HT-29 (cell line): ENCODE measurements around the gene ANXA9. TPM values are rescaled to one million over a fixed set of nuclear protein-coding genes. Genes with fewer than 3 reads are reported as not detected.

Experiments
- small RNA-seq: library from RNA; depleted of rRNA; stranded (forward); fragments of <200 nt; gene quantifications from one replicate; pipeline ENCODE3, GENCODE V24; 2014
- total RNA-seq: library from RNA; depleted of rRNA; stranded (reverse); fragments of >200 nt; shearing (Covaris generic); gene quantifications from 2 replicates; pipeline ENCODE4 v1.2.3, GENCODE V29; 2014; rRNA removed

Gene ANXA9
- total RNA-seq, 1 experiment from 2014 or later = 50.4 TPM

Small RNA genes within 50 kb of the gene (small RNA-seq; reads per million reads assigned to genes)
- not detected for gene RNU6-884P

Other genes starting within 250 kb of the ANXA9 start
- 5.8 and 10.0 TPM in 2 replicates for gene CTSS, start 216.5 kb upstream of the ANXA9 start, total RNA-seq
- gene CTSK, start 174.0 kb upstream of the ANXA9 start, total RNA-seq = 0.61 and 1.5 TPM in 2 replicates
- gene ARNT, start 105.7 kb upstream of the ANXA9 start, total RNA-seq = 11.7 and 11.9 TPM in 2 replicates
- not detected in 2 replicates for gene CTXND2, start 95.2 kb upstream of the ANXA9 start, total RNA-seq
- gene SETDB1, start 55.9 kb upstream of the ANXA9 start, total RNA-seq = 23.6 and 29.2 TPM in 2 replicates
- 152 and 162 TPM in 2 replicates for gene CERS2, start 7.5 kb upstream of the ANXA9 start, total RNA-seq
- gene MINDY1, start 24.6 kb downstream of the ANXA9 start, total RNA-seq = 19.5 and 19.8 TPM in 2 replicates
- 9.3 and 15.4 TPM in 2 replicates for gene PRUNE1, start 26.2 kb downstream of the ANXA9 start, total RNA-seq
- 0.18 and 0.28 TPM in 2 replicates for gene BNIPL, start 54.3 kb downstream of the ANXA9 start, total RNA-seq
- gene C1orf56, start 65.5 kb downstream of the ANXA9 start, total RNA-seq = 2.4 and 3.1 TPM in 2 replicates
- gene CDC42SE1, start 77.3 kb downstream of the ANXA9 start, total RNA-seq = 35.2 and 35.7 TPM in 2 replicates
- gene MLLT11, start 78.1 kb downstream of the ANXA9 start, total RNA-seq = 0.73 and 1.5 TPM in 2 replicates
- 4.6 and 6.1 TPM in 2 replicates for gene GABPB2, start 88.5 kb downstream of the ANXA9 start, total RNA-seq
- 0.13 TPM in 1 of 2 replicates, not detected in the other for gene SEMA6C, start 164.3 kb downstream of the ANXA9 start, total RNA-seq
- not detected in 2 replicates for gene TNFAIP8L2, start 174.4 kb downstream of the ANXA9 start, total RNA-seq
- gene LYSMD1, start 183.6 kb downstream of the ANXA9 start, total RNA-seq = 0.43 and 0.60 TPM in 2 replicates
- gene SCNM1, start 183.9 kb downstream of the ANXA9 start, total RNA-seq = 37.6 and 48.4 TPM in 2 replicates
- not detected in 2 replicates for gene TMOD4, start 193.7 kb downstream of the ANXA9 start, total RNA-seq
- gene VPS72, start 207.9 kb downstream of the ANXA9 start, total RNA-seq = 48.9 and 49.1 TPM in 2 replicates
- gene PIP5K1A, start 216.3 kb downstream of the ANXA9 start, total RNA-seq = 23.6 and 31.2 TPM in 2 replicates